Activated CD4-positive, alpha-beta T cell treated with anti-CD3 and anti-CD28 coated beads for 36 hours (primary cell): ENCODE data around the gene STK4. TPM values are rescaled to one million over a fixed set of nuclear protein-coding genes. Genes with fewer than 3 reads are reported as not detected.

Source experiments
- ATAC-seq: fragments of 200-7000 bp; cut with Tn5 transposase; one replicate; pipeline ENCODE4 v1.10.0; 2021; ENCODE audit warnings: mild to moderate bottlenecking, moderate library complexity
- CTCF ChIA-PET: fragments of 350-600 bp; sonication (Branson Sonifier 250); formaldehyde crosslinking; loops from one replicate; lab custom pipeline; 2021; ENCODE audit warnings: antibody characterized with exemption; lab: Charles Lee
- POLR2A ChIA-PET: fragments of 350-600 bp; sonication (Branson Sonifier 250); formaldehyde crosslinking; loops from one replicate; lab custom pipeline; 2021; ENCODE audit warnings: antibody characterized with exemption, inconsistent platforms; lab: Charles Lee
- DNase-seq: peaks from one replicate; pipeline ENCODE4 v3.0.0-alpha.2; 2020
- H3K27ac Mint-ChIP-seq: one replicate; pipeline ENCODE4 v1.8.0; 2021; ENCODE audit warnings: mixed read lengths
- H3K27me3 Mint-ChIP-seq: one replicate; pipeline ENCODE4 v1.8.0; 2021; ENCODE audit warnings: mixed read lengths
- H3K36me3 Mint-ChIP-seq: one replicate; pipeline ENCODE4 v1.8.0; 2021; ENCODE audit warnings: low read depth, mixed read lengths
- H3K4me1 Mint-ChIP-seq: one replicate; pipeline ENCODE4 v1.8.0; 2021; ENCODE audit warnings: mixed read lengths
- H3K4me3 Mint-ChIP-seq: one replicate; pipeline ENCODE4 v1.8.0; 2021; ENCODE audit warnings: mild to moderate bottlenecking, moderate library complexity, mixed read lengths
- H3K9me3 Mint-ChIP-seq: one replicate; pipeline ENCODE4 v1.8.0; 2021; ENCODE audit warnings: low read depth, mixed read lengths
- intact Hi-C, 2 experiments: fragments of 100-400 bp; cut with DNase I in 1 of 2; cut with micrococcal nuclease in 1 of 2; formaldehyde crosslinking; loops; one replicate each; pipeline versions ENCODE4 v1.14.2 to v1.15.1; 2022 to 2024; cut with DNase I, micrococcal nuclease
- total RNA-seq, 2 experiments: library from RNA; stranded (reverse); gene quantifications; one replicate each; pipeline ENCODE4 v1.2.3, GENCODE V29; 2021

Gene STK4
- total RNA-seq, 2 experiments from 2014 or later = 156 to 164 TPM

- Mint-ChIP-seq H3K27me3 (no peaks in the 10 kb centered on the region), H3K9me3 (no peaks in the 10 kb centered on the region), H3K4me1 (peaks cover 86% of the 10 kb centered on the region), H3K4me3 (no peak overlapping the region), H3K27ac (peak overlapping the region; percentile 83), H3K36me3 (peaks cover 57% of the 10 kb centered on the region)
- DNase-seq (no peak), ATAC-seq (no peak)
- ChIA-PET CTCF (interaction anchor here (0.6 to 9.7 kb wide), 5 partner anchors 20 to 776 kb away, joined by 3 to 136 read pairs (median 3); no protein-coding TSS in a partner anchor), POLR2A (interaction anchor here (1.0 kb wide), 1 partner anchor 78 kb away, joined by 3 read pairs; the partner anchor contains the start of gene TOMM34)
- intact Hi-C loops = loop anchor here (2.0 to 5.0 kb wide), 3 partner anchors 15 to 70 kb away; partner anchors contain the start of gene STK4 (in 1 of the 2)
Observed at GRCh38 chr20:45037635-45038034, 71.3 kb downstream of the STK4 start.

- no peaks in the 10 kb centered on the region for H3K27me3 Mint-ChIP-seq
- ChIA-PET POLR2A (interaction anchor here (1.0 kb wide), 1 partner anchor 29 kb away, joined by 5 read pairs; no protein-coding TSS in a partner anchor), CTCF (interaction anchor here (0.5 to 9.7 kb wide), 10 partner anchors 9 to 573 kb away, joined by 3 to 136 read pairs (median 4); no protein-coding TSS in a partner anchor)
- no peak for ATAC-seq
- no peak overlapping the region for H3K4me3 Mint-ChIP-seq
- peaks cover 59% of the 10 kb centered on the region for H3K36me3 Mint-ChIP-seq
- H3K27ac Mint-ChIP-seq = peak overlapping the region; percentile 85
- H3K4me1 Mint-ChIP-seq = peaks cover 85% of the 10 kb centered on the region
- no peaks in the 10 kb centered on the region for H3K9me3 Mint-ChIP-seq
- DNase-seq = no peak
- intact Hi-C loops = loop anchor here (5.0 kb wide), 2 partner anchors 47 to 72 kb away; partner anchors contain the start of gene STK4 (in 1 of the 2)
Observed at GRCh38 chr20:45038745-45039474, 72.6 kb downstream of the STK4 start.

GRCh38 chr20:45039475-45039820, 73.1 kb downstream of the STK4 start:
- Mint-ChIP-seq H3K27ac (peak overlapping the region; percentile 85), H3K36me3 (peaks cover 60% of the 10 kb centered on the region), H3K4me1 (peaks cover 86% of the 10 kb centered on the region), H3K27me3 (no peaks in the 10 kb centered on the region), H3K4me3 (no peak overlapping the region), H3K9me3 (no peaks in the 10 kb centered on the region)
- CTCF ChIA-PET = interaction anchor here (0.5 to 9.7 kb wide), 7 partner anchors 9 to 574 kb away, joined by 3 to 136 read pairs (median 4); no protein-coding TSS in a partner anchor
- intact Hi-C loops = loop anchor here (5.0 kb wide), 2 partner anchors 47 to 72 kb away; partner anchors contain the start of gene STK4 (in 1 of the 2)
- POLR2A ChIA-PET = interaction anchor here (1.0 kb wide), 1 partner anchor 28 kb away, joined by 5 read pairs; no protein-coding TSS in a partner anchor
- ATAC-seq (no peak), DNase-seq (no peak)

GRCh38 chr20:45041464-45042337, 75.4 kb downstream of the STK4 start:
- H3K36me3 Mint-ChIP-seq = peaks cover 50% of the 10 kb centered on the region
- peaks cover 76% of the 10 kb centered on the region for H3K4me1 Mint-ChIP-seq
- no peaks in the 10 kb centered on the region for H3K27me3 Mint-ChIP-seq
- ATAC-seq (peak; percentile 68), DNase-seq (peak; percentile 28)
- ChIA-PET POLR2A (interaction anchor here (0.6 to 1.6 kb wide), 8 partner anchors 11 to 408 kb away, joined by 3 to 9 read pairs (median 5); no protein-coding TSS in a partner anchor), CTCF (interaction anchor here (0.6 to 9.7 kb wide), 14 partner anchors 9 to 739 kb away, joined by 3 to 136 read pairs (median 6); partner anchors contain the start of gene TOMM34)
- H3K9me3 Mint-ChIP-seq = no peaks in the 10 kb centered on the region
- H3K4me3 Mint-ChIP-seq = no peak overlapping the region
- intact Hi-C loops = loop anchor here in 1 of 2 experiments (2.0 to 5.0 kb wide), 2 partner anchors 75 to 251 kb away; partner anchors contain the start of gene STK4
- H3K27ac Mint-ChIP-seq = peak overlapping the region; percentile 94

GRCh38 chr20:45042978-45043377, 76.7 kb downstream of the STK4 start:
- DNase-seq = no peak
- peak overlapping the region; percentile 93 for H3K27ac Mint-ChIP-seq
- H3K4me1 Mint-ChIP-seq = peaks cover 73% of the 10 kb centered on the region
- no peaks in the 10 kb centered on the region for H3K9me3 Mint-ChIP-seq
- CTCF ChIA-PET = interaction anchor here (0.7 to 9.7 kb wide), 25 partner anchors 8 to 358 kb away, joined by 3 to 136 read pairs (median 7); no protein-coding TSS in a partner anchor
- POLR2A ChIA-PET = interaction anchor here (0.6 to 1.6 kb wide), 2 partner anchors 10 to 57 kb away, joined by 3 to 4 read pairs; no protein-coding TSS in a partner anchor
- H3K27me3 Mint-ChIP-seq = no peaks in the 10 kb centered on the region
- intact Hi-C loops = loop anchor here in 1 of 2 experiments (5.0 kb wide), 1 partner anchor 249 kb away; no protein-coding TSS in a partner anchor
- H3K4me3 Mint-ChIP-seq = no peak overlapping the region
- peaks cover 47% of the 10 kb centered on the region for H3K36me3 Mint-ChIP-seq
- ATAC-seq = no peak

GRCh38 chr20:45044084-45044573, 77.8 kb downstream of the STK4 start:
- POLR2A ChIA-PET = interaction anchor here (0.6 to 1.1 kb wide), 2 partner anchors 10 to 52 kb away, joined by 3 to 7 read pairs; no protein-coding TSS in a partner anchor
- ATAC-seq = peak; percentile 86
- no peak overlapping the region for H3K4me3 Mint-ChIP-seq
- H3K27ac Mint-ChIP-seq = peak overlapping the region; percentile 93
- H3K4me1 Mint-ChIP-seq = peaks cover 76% of the 10 kb centered on the region
- CTCF ChIA-PET = interaction anchor here (0.6 to 9.7 kb wide), 46 partner anchors 8 to 359 kb away, joined by 3 to 136 read pairs (median 5); no protein-coding TSS in a partner anchor
- H3K36me3 Mint-ChIP-seq = peaks cover 56% of the 10 kb centered on the region
- H3K27me3 Mint-ChIP-seq = no peaks in the 10 kb centered on the region
- H3K9me3 Mint-ChIP-seq = no peaks in the 10 kb centered on the region
- intact Hi-C loops = loop anchor here (1.0 to 5.0 kb wide), 5 partner anchors 51 to 248 kb away; no protein-coding TSS in a partner anchor
- peak; percentile 52 for DNase-seq

GRCh38 chr20:45044601-45045000, 78.3 kb downstream of the STK4 start:
- ATAC-seq (no peak), DNase-seq (no peak)
- Mint-ChIP-seq H3K9me3 (no peaks in the 10 kb centered on the region), H3K27ac (no peak overlapping the region), H3K4me3 (no peak overlapping the region), H3K27me3 (no peaks in the 10 kb centered on the region), H3K4me1 (peaks cover 76% of the 10 kb centered on the region), H3K36me3 (peaks cover 56% of the 10 kb centered on the region)
- POLR2A ChIA-PET = interaction anchor here (0.6 to 1.1 kb wide), 2 partner anchors 9 to 51 kb away, joined by 3 to 7 read pairs; no protein-coding TSS in a partner anchor
- intact Hi-C loops = loop anchor here (1.0 to 5.0 kb wide), 5 partner anchors 51 to 248 kb away; no protein-coding TSS in a partner anchor
- CTCF ChIA-PET = interaction anchor here (0.9 to 9.7 kb wide), 37 partner anchors 7 to 359 kb away, joined by 3 to 136 read pairs (median 6); no protein-coding TSS in a partner anchor

- peaks cover 41% of the 10 kb centered on the region for H3K36me3 Mint-ChIP-seq
- ChIA-PET POLR2A (interaction anchor here (0.6 kb wide), 1 partner anchor 24 kb away, joined by 3 read pairs; no protein-coding TSS in a partner anchor), CTCF (interaction anchor here (1.4 to 7.4 kb wide), 3 partner anchors 9 to 47 kb away, joined by 4 to 77 read pairs (median 7); no protein-coding TSS in a partner anchor)
- H3K9me3 Mint-ChIP-seq = no peaks in the 10 kb centered on the region
- H3K27ac Mint-ChIP-seq = peak overlapping the region; percentile 86
- H3K4me3 Mint-ChIP-seq = no peak overlapping the region
- no peak for ATAC-seq
- no peak for DNase-seq
- H3K4me1 Mint-ChIP-seq = peaks cover 71% of the 10 kb centered on the region
- H3K27me3 Mint-ChIP-seq = no peaks in the 10 kb centered on the region
- intact Hi-C loops = no loop called here
Observed at GRCh38 chr20:45047581-45048119, 81.3 kb downstream of the STK4 start.

GRCh38 chr20:45049438-45049837, 83.1 kb downstream of the STK4 start:
- no peak for DNase-seq
- no peaks in the 10 kb centered on the region for H3K27me3 Mint-ChIP-seq
- intact Hi-C loops = no loop called here
- peak overlapping the region; percentile 5 for H3K4me3 Mint-ChIP-seq
- H3K36me3 Mint-ChIP-seq = peaks cover 40% of the 10 kb centered on the region
- ChIA-PET POLR2A (interaction anchor here (0.9 to 1.1 kb wide), 2 partner anchors 46 to 47 kb away, joined by 3 read pairs; no protein-coding TSS in a partner anchor), CTCF (interaction anchor here (0.6 to 7.4 kb wide), 14 partner anchors 10 to 319 kb away, joined by 3 to 77 read pairs (median 4); no protein-coding TSS in a partner anchor)
- H3K27ac Mint-ChIP-seq = peak overlapping the region; percentile 86
- no peaks in the 10 kb centered on the region for H3K9me3 Mint-ChIP-seq
- peaks cover 71% of the 10 kb centered on the region for H3K4me1 Mint-ChIP-seq
- no peak for ATAC-seq
